Fibroblast of villous mesenchyme (primary cell): Measurements from ENCODE around the gene PKP2. TPM values are rescaled to one million over a fixed set of nuclear protein-coding genes. Genes with fewer than 3 reads are reported as not detected.
A peak's percentile ranks its signal among the peaks of the same experiment; 100 is the strongest.
"Not testable (repeated sequence)": the region's sequence is repeated elsewhere in the genome, so short reads cannot be mapped to it uniquely, and the experiment has no call there.

Experiments
- DNase-seq: peaks from one replicate; pipeline ENCODE4 v3.0.0-alpha.2; 2010; ENCODE audit warnings: low read depth
- H3K4me3 ChIP-seq: 2 replicates; pipeline ENCODE4 v1.5.1; 2011; ENCODE audit warnings: low read depth, mild to moderate bottlenecking, low read length
- total RNA-seq: library from RNA; depleted of rRNA; stranded (reverse); fragments of >200 nt; gene quantifications from 2 replicates; pipeline ENCODE4 v1.2.3, GENCODE V29; 2012
- TF ChIP-seq, protein P1 (sequence below): IDR thresholded peaks from 2 replicates; pipeline ENCODE4 v1.5.1; 2012; ENCODE audit warnings: low read depth, mild to moderate bottlenecking, low read length; ENCODE audit not compliant: insufficient read depth

The PKP2 gene
- total RNA-seq, 1 donor: 9.5 TPM

DNA sequence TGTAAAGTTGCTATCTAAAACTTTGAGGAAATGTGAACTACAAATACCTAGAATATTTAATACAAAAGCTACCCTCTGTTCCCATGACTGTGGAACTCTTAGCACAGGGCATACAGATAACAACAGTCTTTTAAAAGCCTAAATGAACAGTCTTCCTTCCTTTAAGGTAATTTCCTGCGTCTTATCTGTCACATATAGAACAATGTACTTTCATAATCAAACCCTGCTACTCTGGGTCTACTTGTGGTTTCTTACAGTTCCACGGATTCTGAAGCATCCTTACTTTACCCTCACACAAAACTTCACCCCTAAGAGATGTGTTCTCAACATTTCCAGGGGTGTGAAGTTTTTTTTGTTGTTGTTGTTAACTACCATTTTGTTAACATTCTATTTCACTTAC, 5.1 kb downstream of the PKP2 start:
- H3K4me3 ChIP-seq: no peak overlapping the region
- DNase-seq: no peak
- TF ChIP-seq, protein P1, sequence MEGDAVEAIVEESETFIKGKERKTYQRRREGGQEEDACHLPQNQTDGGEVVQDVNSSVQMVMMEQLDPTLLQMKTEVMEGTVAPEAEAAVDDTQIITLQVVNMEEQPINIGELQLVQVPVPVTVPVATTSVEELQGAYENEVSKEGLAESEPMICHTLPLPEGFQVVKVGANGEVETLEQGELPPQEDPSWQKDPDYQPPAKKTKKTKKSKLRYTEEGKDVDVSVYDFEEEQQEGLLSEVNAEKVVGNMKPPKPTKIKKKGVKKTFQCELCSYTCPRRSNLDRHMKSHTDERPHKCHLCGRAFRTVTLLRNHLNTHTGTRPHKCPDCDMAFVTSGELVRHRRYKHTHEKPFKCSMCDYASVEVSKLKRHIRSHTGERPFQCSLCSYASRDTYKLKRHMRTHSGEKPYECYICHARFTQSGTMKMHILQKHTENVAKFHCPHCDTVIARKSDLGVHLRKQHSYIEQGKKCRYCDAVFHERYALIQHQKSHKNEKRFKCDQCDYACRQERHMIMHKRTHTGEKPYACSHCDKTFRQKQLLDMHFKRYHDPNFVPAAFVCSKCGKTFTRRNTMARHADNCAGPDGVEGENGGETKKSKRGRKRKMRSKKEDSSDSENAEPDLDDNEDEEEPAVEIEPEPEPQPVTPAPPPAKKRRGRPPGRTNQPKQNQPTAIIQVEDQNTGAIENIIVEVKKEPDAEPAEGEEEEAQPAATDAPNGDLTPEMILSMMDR: no peak

DNA sequence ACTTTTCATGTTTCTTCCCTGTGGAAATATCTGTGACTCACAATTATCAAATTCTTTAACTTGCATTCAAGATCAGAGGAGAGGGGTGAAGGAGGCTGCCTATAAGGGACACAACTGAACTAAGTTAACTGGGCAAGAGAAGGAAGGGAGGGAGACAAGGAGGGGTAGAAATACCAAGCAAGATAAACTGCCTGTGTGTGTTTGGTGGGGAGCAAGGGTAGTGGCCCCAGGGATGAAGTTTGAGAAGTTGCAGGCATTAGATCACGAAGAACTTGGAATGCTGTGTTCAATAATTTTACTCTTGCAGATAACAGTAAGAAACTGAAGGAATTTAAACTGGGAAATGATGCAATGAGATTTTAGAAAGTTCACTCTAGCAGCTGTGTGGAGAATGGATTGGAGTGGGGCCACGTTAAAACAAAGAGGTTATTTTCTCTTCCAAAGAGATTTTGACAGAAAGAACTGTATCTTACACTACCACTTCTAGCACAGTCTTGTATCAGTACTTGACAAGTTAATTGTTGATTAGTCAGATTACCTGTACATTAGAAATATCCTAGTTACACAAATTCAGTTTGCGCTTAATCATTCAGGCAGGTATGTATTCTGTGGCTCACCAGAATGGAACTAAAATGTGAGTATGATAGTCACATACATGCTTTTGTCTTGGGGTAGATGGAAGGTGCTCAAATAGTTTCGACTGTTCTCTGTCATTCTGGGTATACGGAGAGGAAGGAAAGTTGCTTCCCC, 7.4 kb downstream of the PKP2 start:
- peak; percentile 75 for DNase-seq
- H3K4me3 ChIP-seq: no peak overlapping the region
- TF ChIP-seq, protein P1: no peak

DNA sequence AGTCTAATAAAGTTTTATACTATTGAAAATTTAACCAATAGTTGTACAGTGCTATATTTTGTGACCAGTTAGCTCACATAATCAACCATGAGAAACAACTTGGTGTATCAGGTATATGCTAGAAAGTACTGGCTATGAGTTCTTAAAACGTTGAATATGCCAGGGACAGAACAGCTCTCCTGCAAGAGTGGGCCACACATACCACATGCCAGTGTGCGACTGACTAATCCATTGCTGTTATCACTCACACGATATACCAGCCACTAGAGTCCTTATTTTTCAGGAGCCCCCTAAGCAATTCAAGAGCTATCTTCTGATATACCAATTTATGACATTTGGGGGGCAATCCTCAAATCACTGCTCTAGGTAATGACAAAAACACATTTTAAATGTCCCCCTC, 9.5 kb downstream of the PKP2 start:
- DNase-seq: no peak
- no peak overlapping the region for H3K4me3 ChIP-seq
- TF ChIP-seq, protein P1: no peak

GRCh38 chr12:32885831-32886230, 10.7 kb downstream of the PKP2 start:
- DNase-seq: no peak
- TF ChIP-seq, protein P1: no peak
- H3K4me3 ChIP-seq: no peak overlapping the region

GRCh38 chr12:32884962-32885361, 11.6 kb downstream of the PKP2 start:
- no peak overlapping the region for H3K4me3 ChIP-seq
- TF ChIP-seq, protein P1: no peak
- no peak for DNase-seq

GRCh38 chr12:32881702-32882101, 14.9 kb downstream of the PKP2 start:
- H3K4me3 ChIP-seq: no peak overlapping the region
- DNase-seq: no peak
- TF ChIP-seq, protein P1: no peak

DNA sequence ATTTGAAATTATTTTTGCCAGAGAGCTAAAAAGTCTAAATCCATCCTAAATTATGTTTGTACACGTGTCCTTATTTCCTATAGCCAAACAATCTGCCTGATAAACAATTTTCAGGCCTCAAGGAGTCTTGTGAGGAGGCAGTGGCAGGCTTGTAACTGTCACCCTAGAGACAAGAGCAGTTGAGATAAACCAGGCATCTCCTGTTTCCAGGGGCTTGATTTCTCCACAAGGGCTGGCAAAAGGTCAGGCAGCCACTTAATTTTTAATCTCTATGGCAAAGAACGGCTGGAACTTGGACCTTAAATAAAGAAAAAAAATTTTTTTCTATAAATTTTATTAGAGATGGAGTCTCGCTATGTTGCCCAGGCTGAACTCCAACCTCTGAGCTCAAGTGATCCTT, 15.5 kb downstream of the PKP2 start:
- H3K4me3 ChIP-seq: no peak overlapping the region
- TF ChIP-seq, protein P1: no peak
- peak; percentile 57 for DNase-seq

GRCh38 chr12:32879066-32879465, 17.5 kb downstream of the PKP2 start:
- DNase-seq: not testable (repeated sequence)

More at GRCh38 chr12:32879066-32879465, 17.5 kb downstream of the PKP2 start:
- H3K4me3 ChIP-seq: not testable (repeated sequence)
